Measurements from ENCODE around the gene PHOX2A. TPM values are rescaled to one million over a fixed set of nuclear protein-coding genes. Genes with fewer than 3 reads are reported as not detected.

Gene PHOX2A
- total and polyA plus RNA-seq, 2 donors (not counting 1 experiment from before 2014, with no cell fraction given): not detected

DNA sequence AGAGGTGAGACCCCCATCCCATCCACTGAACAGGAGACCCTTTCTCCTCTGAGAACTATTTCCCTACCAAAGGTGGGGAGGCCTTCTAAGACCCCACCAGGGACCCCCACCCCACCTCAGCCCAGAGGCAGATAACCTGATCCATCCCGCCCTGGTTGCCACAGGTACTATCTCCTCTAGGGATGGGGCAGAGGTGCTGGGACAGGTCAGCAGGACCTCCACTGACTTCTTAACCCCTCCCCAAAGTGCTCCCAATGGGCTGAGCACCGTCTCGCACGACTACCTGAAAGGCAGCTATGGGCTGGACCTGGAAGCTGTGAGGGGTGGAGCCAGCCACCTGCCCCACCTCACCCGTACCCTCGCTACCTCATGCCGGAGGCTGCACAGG, 15.1 kb downstream of the PHOX2A start:
- DNase-seq: no peak
- Histone ChIP-seq H3K4me3 (ENCODE audit: control extremely low read depth in 1 of 5, extremely low read depth in 1 of 5, insufficient read depth in 1 of 5, low read depth in 2 of 5, low read length in 4 of 5) (no peak overlapping the region), H3K9ac (ENCODE audit: low read length) (no peak overlapping the region), H3K9me3 (ENCODE audit: control extremely low read depth in 1 of 3, control insufficient read depth in 2 of 3, insufficient read depth in 1 of 3, low read length in 2 of 3) (no peaks in the 10 kb centered on the region), H3K36me3 (replicated peaks in 1 of 2; ENCODE audit: control extremely low read depth in 1 of 2, control insufficient read depth in 1 of 2, extremely low read depth in 1 of 2, insufficient read depth in 2 of 2, low read length in 1 of 2) (peaks cover 0 to 54% of the 10 kb centered on the region in 2 experiments), H4K20me1 (ENCODE audit: control insufficient read depth, insufficient read depth, low read length, poor library complexity, severe bottlenecking) (no peaks in the 10 kb centered on the region), H3K27me3 (replicated peaks in 1 of 4; ENCODE audit: control extremely low read depth in 1 of 4, control insufficient read depth in 3 of 4, insufficient read depth in 4 of 4, low read length in 3 of 4) (no peaks in the 10 kb centered on the region), H2AFZ (ENCODE audit: insufficient read depth, low read depth, low read length, poor library complexity, severe bottlenecking) (no peak overlapping the region), H3K4me2 (replicated peaks; ENCODE audit: low read depth, low read length, poor library complexity, severe bottlenecking) (no peak overlapping the region), H3K4me1 (ENCODE audit: control insufficient read depth in 2 of 2, insufficient read depth in 2 of 2, low read length in 2 of 2) (peaks cover 7 to 16% of the 10 kb centered on the region in 2 donors), H3K27ac (ENCODE audit: low read length in 2 of 2) (no peak overlapping the region), H3K79me2 (ENCODE audit: control insufficient read depth, insufficient read depth, low read length) (peaks cover 6% of the 10 kb centered on the region)
- ChIA-PET POLR2A (no interaction called here), CTCF (no interaction called here)
- WGBS (ENCODE audit: insufficient coverage): 100% methylated on average over 6 of the region's 7 CpGs
- H3K9me3 Mint-ChIP-seq (ENCODE audit: insufficient read depth): no peaks in the 10 kb centered on the region
- no peak overlapping the region for H3K27ac Mint-ChIP-seq
- intact Hi-C loops (cut with micrococcal nuclease): loop anchor here (10.0 kb wide), 2 partner anchors 586 to 1366 kb away; partner anchors contain the start of genes ATG16L2 and FAM168A
- H3K4me3 Mint-ChIP-seq: no peak overlapping the region
- no peaks in the 10 kb centered on the region for H3K27me3 Mint-ChIP-seq
- ATAC-seq (ENCODE audit: low read depth): no peak
- peaks cover 20% of the 10 kb centered on the region for H3K4me1 Mint-ChIP-seq
- TF ChIP-seq, protein P1, sequence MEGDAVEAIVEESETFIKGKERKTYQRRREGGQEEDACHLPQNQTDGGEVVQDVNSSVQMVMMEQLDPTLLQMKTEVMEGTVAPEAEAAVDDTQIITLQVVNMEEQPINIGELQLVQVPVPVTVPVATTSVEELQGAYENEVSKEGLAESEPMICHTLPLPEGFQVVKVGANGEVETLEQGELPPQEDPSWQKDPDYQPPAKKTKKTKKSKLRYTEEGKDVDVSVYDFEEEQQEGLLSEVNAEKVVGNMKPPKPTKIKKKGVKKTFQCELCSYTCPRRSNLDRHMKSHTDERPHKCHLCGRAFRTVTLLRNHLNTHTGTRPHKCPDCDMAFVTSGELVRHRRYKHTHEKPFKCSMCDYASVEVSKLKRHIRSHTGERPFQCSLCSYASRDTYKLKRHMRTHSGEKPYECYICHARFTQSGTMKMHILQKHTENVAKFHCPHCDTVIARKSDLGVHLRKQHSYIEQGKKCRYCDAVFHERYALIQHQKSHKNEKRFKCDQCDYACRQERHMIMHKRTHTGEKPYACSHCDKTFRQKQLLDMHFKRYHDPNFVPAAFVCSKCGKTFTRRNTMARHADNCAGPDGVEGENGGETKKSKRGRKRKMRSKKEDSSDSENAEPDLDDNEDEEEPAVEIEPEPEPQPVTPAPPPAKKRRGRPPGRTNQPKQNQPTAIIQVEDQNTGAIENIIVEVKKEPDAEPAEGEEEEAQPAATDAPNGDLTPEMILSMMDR (IDR thresholded peaks at IDR 0.05): no peak
- no peak for TF ChIP-seq EZH2 (IDR thresholded peaks at IDR 0.05; ENCODE audit: borderline replicate concordance, insufficient read depth, low read depth, low read length, poor library complexity, severe bottlenecking)

DNA sequence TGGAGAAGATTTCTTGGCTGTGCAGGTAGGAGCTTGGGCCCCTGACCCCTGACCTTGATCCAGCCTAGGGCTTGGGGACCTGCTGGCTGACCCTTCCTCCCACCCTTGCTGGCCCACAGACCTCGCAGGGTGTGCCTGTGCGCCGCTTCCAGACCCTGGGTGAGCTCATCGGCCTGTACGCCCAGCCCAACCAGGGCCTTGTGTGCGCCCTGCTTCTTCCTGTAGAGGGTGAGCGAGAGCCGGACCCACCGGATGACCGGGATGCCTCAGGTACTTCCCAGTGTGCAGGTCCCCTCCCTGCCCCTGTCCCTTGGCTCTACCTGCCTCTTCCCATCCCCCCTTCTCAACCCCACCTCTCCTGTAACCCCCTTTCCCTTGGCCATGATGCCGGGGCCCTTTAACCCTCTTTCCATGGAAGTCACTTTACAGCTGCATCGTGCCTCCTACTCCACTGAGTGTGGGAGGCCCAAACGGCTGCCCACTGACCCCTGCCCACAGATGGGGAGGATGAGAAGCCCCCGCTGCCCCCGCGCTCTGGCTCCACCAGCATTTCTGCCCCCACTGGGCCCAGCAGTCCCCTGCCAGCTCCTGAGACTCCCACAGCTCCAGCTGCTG, 15.6 kb downstream of the PHOX2A start:
- H3K4me1 ChIP-seq (ENCODE audit: control insufficient read depth in 2 of 2, insufficient read depth in 2 of 2, low read length in 2 of 2): peaks cover 6 to 11% of the 10 kb centered on the region in 2 donors
- H3K79me2 ChIP-seq (ENCODE audit: control insufficient read depth, insufficient read depth, low read length): peaks cover 6% of the 10 kb centered on the region
- ATAC-seq (ENCODE audit: low read depth): no peak
- no peak overlapping the region for H3K27ac ChIP-seq (ENCODE audit: low read length in 2 of 2)
- ChIA-PET CTCF (interaction anchor here (0.7 kb wide), 1 partner anchor 587 kb away, joined by 3 read pairs; no protein-coding TSS in a partner anchor), POLR2A (no interaction called here)
- Mint-ChIP-seq H3K4me1 (peaks cover 16% of the 10 kb centered on the region), H3K4me3 (no peak overlapping the region), H3K9me3 (ENCODE audit: insufficient read depth) (no peaks in the 10 kb centered on the region), H3K27ac (no peak overlapping the region), H3K27me3 (no peaks in the 10 kb centered on the region)
- no peaks in the 10 kb centered on the region for H4K20me1 ChIP-seq (ENCODE audit: control insufficient read depth, insufficient read depth, low read length, poor library complexity, severe bottlenecking)
- WGBS (ENCODE audit: insufficient coverage): 98% methylated on average over 12 of the region's 16 CpGs
- no peaks in the 10 kb centered on the region for H3K27me3 ChIP-seq (replicated peaks in 1 of 4; ENCODE audit: control extremely low read depth in 1 of 4, control insufficient read depth in 3 of 4, insufficient read depth in 4 of 4, low read length in 3 of 4)
- TF ChIP-seq, protein P1 (IDR thresholded peaks at IDR 0.05): no peak
- no peak for TF ChIP-seq EZH2 (IDR thresholded peaks at IDR 0.05; ENCODE audit: borderline replicate concordance, insufficient read depth, low read depth, low read length, poor library complexity, severe bottlenecking)
- no peaks in the 10 kb centered on the region for H3K9me3 ChIP-seq (ENCODE audit: control extremely low read depth in 1 of 3, control insufficient read depth in 2 of 3, insufficient read depth in 1 of 3, low read length in 2 of 3)
- peaks cover 0 to 49% of the 10 kb centered on the region in 2 experiments for H3K36me3 ChIP-seq (replicated peaks in 1 of 2; ENCODE audit: control extremely low read depth in 1 of 2, control insufficient read depth in 1 of 2, extremely low read depth in 1 of 2, insufficient read depth in 2 of 2, low read length in 1 of 2)
- H3K9ac ChIP-seq (ENCODE audit: low read length): no peak overlapping the region
- H3K4me2 ChIP-seq (replicated peaks; ENCODE audit: low read depth, low read length, poor library complexity, severe bottlenecking): no peak overlapping the region
- no peak overlapping the region for H2AFZ ChIP-seq (ENCODE audit: insufficient read depth, low read depth, low read length, poor library complexity, severe bottlenecking)
- no peak overlapping the region for H3K4me3 ChIP-seq (ENCODE audit: control extremely low read depth in 1 of 5, extremely low read depth in 1 of 5, insufficient read depth in 1 of 5, low read depth in 2 of 5, low read length in 4 of 5)
- no peak for DNase-seq
- intact Hi-C loops (cut with micrococcal nuclease): loop anchor here (10.0 kb wide), 2 partner anchors 586 to 1366 kb away; partner anchors contain the start of genes ATG16L2 and FAM168A
